ENCODE results near the gene UBE3B.
A peak's percentile ranks its signal among the peaks of the same experiment; 100 is the strongest.
"Not testable (repeated sequence)": the region's sequence is repeated elsewhere in the genome, so short reads cannot be mapped to it uniquely, and the experiment has no call there.

UBE3B gene

DNA sequence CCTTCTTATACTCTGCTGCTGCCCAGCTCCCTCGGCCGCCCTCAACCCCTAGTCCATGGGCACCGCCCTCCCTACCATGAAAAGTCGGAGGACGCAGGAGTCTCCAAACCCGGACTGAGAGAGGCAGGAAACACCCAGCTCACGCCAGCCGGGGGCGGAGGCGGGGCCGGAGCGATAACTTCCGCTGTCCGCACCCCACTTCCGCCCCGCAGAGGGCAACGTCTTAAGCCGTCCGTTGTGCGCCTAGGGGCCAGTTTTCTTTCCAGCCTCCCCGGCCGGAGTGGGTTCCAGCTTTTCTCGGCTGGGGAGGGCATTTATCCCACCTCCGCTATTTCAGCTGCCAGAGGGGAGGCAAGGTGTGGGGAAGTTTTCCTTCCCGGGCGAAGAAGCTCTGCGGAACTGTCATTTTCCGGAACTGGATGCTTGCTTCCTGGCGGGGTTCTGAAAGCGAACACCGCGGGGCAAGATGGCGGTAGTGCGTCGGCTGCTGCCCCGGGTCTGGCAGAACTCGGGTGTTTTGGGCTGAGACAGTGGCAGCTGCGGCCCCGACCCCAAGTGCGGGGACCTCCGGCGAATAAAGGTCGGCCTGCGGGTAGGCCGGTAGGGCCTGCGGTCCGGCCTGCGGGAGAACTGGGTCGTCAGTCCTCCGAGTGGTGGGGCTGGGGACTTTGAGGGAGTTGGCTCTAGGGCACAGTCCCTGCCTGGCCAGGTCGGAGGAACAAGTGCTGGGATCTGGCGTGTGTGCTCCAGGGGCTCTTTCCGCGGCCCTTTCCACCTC lies at the start of gene UBE3B, which contains the start of gene KCTD10:
TSS of gene UBE3B (plus strand) at position 450 of the 778 bp plus-strand sequence. CDS start 5,918 bp downstream, outside the sequence.
TSS of gene KCTD10 (minus strand) at position 116 of the 778 bp plus-strand sequence. CDS start at position 78, 38 bp downstream.
- Histone ChIP-seq H3K27me3 (ENCODE audit: insufficient read depth, insufficient read length) (no peaks in the 10 kb centered on the region), H3K9me3 (ENCODE audit: insufficient read depth, low read length) (no peaks in the 10 kb centered on the region), H3K9ac (ENCODE audit: insufficient read length, low read depth) (peak within 1 kb of the TSS; percentile 94), H3K4me3 (ENCODE audit: insufficient read length, low read depth) (peak within 1 kb of the TSS; percentile 82), H3K36me3 (ENCODE audit: insufficient read depth, insufficient read length, low read length) (peaks cover 58% of the 10 kb centered on the region), H3K4me1 (ENCODE audit: insufficient read depth, insufficient read length) (no peaks in the 10 kb centered on the region)
- TF ChIP-seq YY1 (IDR thresholded peaks at IDR 0.05; ENCODE audit: insufficient read depth, insufficient read length) (peak; percentile 95), SUZ12 (IDR thresholded peaks at IDR 0.05; ENCODE audit: extremely low read depth, insufficient read depth, insufficient read length) (no peak)
- peak; percentile 85 for DNase-seq (ENCODE audit: low read depth, low spot score)

- no peaks in the 10 kb centered on the region for H3K27me3 ChIP-seq (ENCODE audit: insufficient read depth, insufficient read length)
- peak; percentile 82 for DNase-seq (ENCODE audit: low read depth, low spot score)
- H3K9me3 ChIP-seq (ENCODE audit: insufficient read depth, low read length): no peaks in the 10 kb centered on the region; the same call in 1 of the 2 replicates
- TF ChIP-seq YY1 (IDR thresholded peaks at IDR 0.05; ENCODE audit: insufficient read depth, insufficient read length) (no peak), SUZ12 (IDR thresholded peaks at IDR 0.05; ENCODE audit: extremely low read depth, insufficient read depth, insufficient read length) (no peak), ZNF274 (IDR thresholded peaks at IDR 0.05; ENCODE audit: low read depth, low read length) (no peak)
- no peaks in the 10 kb centered on the region for H3K36me3 ChIP-seq (ENCODE audit: insufficient read depth, insufficient read length, low read length)
- no peaks in the 10 kb centered on the region for H3K4me1 ChIP-seq (ENCODE audit: insufficient read depth, insufficient read length)
- no peak overlapping the region for H3K9ac ChIP-seq (ENCODE audit: insufficient read length, low read depth)
- no peak overlapping the region for H3K4me3 ChIP-seq (ENCODE audit: insufficient read length, low read depth)
Observed at GRCh38 chr12:109428037-109428629, 49.3 kb upstream of the UBE3B start.

GRCh38 chr12:109428804-109429203 lies 48.6 kb upstream of the UBE3B start:
- H3K27me3 ChIP-seq (ENCODE audit: insufficient read depth, insufficient read length); H3K9ac ChIP-seq (ENCODE audit: insufficient read length, low read depth); DNase-seq (ENCODE audit: low read depth, low spot score); H3K9me3 ChIP-seq (ENCODE audit: insufficient read depth, low read length); H3K4me1 ChIP-seq (ENCODE audit: insufficient read depth, insufficient read length); H3K4me3 ChIP-seq (ENCODE audit: insufficient read length, low read depth); H3K36me3 ChIP-seq (ENCODE audit: insufficient read depth, insufficient read length, low read length): not testable (repeated sequence)

DNA sequence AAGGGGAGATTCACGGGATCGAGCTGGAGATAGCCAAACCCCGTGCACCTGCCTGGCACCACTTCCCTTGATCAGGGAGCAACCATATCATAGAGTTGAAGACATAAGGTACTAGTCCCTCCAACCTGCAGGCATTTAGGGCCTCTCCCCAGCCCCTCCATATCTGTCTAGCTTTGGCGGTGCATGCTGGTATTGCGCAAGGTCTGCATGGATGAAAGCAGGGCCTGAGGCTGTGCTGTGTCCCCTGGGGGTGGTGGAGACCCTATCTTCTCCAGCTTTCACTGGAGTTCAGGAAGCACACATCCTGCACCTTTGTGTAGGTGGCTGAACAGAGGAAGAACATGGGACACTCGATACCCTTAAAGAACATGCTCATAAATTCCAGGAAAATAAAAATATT lies 47.2 kb upstream of the UBE3B start:
- Histone ChIP-seq H3K4me1 (ENCODE audit: insufficient read depth, insufficient read length) (peaks cover 5% of the 10 kb centered on the region), H3K9ac (ENCODE audit: insufficient read length, low read depth) (no peak overlapping the region), H3K9me3 (ENCODE audit: insufficient read depth, low read length) (no peaks in the 10 kb centered on the region; the same call in 1 of the 2 replicates), H3K27me3 (ENCODE audit: insufficient read depth, insufficient read length) (no peaks in the 10 kb centered on the region), H3K4me3 (ENCODE audit: insufficient read length, low read depth) (no peak overlapping the region), H3K36me3 (ENCODE audit: insufficient read depth, insufficient read length, low read length) (no peaks in the 10 kb centered on the region)
- DNase-seq (ENCODE audit: low read depth, low spot score): no peak
- TF ChIP-seq SUZ12 (IDR thresholded peaks at IDR 0.05; ENCODE audit: extremely low read depth, insufficient read depth, insufficient read length): no peak
- no peak for TF ChIP-seq YY1 (IDR thresholded peaks at IDR 0.05; ENCODE audit: insufficient read depth, insufficient read length)
- TF ChIP-seq ZNF274 (IDR thresholded peaks at IDR 0.05; ENCODE audit: low read depth, low read length): no peak

DNA sequence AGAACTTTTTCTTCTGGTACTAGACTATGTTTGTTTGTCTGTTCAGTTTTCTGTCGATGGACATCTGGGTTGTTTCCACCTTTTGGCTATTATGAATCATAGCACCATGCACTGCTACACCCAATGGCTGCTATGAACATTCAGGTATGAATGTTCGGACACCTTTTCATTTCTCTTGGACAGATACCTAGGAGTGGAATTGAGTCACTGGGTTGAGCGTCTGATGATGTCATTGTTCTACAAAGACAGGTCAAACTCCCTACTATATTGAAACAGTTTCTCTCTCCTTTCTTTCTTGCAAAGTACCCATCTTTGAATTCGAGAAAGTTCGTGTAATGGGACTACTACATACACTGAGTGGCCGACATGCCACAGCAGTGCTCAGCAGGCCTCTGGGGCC lies 45.0 kb upstream of the UBE3B start:
- DNase-seq (ENCODE audit: low read depth, low spot score): no peak
- TF ChIP-seq YY1 (IDR thresholded peaks at IDR 0.05; ENCODE audit: insufficient read depth, insufficient read length) (no peak), ZNF274 (IDR thresholded peaks at IDR 0.05; ENCODE audit: low read depth, low read length) (no peak), SUZ12 (IDR thresholded peaks at IDR 0.05; ENCODE audit: extremely low read depth, insufficient read depth, insufficient read length) (no peak)
- no peaks in the 10 kb centered on the region; the same call in 1 of the 2 replicates for H3K9me3 ChIP-seq (ENCODE audit: insufficient read depth, low read length)
- no peaks in the 10 kb centered on the region for H3K27me3 ChIP-seq (ENCODE audit: insufficient read depth, insufficient read length)
- no peak overlapping the region for H3K4me3 ChIP-seq (ENCODE audit: insufficient read length, low read depth)
- H3K4me1 ChIP-seq (ENCODE audit: insufficient read depth, insufficient read length): peaks cover 12% of the 10 kb centered on the region
- no peaks in the 10 kb centered on the region for H3K36me3 ChIP-seq (ENCODE audit: insufficient read depth, insufficient read length, low read length)
- no peak overlapping the region for H3K9ac ChIP-seq (ENCODE audit: insufficient read length, low read depth)

GRCh38 chr12:109432842-109433304 lies 44.6 kb upstream of the UBE3B start:
- TF ChIP-seq ZNF274 (IDR thresholded peaks at IDR 0.05; ENCODE audit: low read depth, low read length) (no peak), SUZ12 (IDR thresholded peaks at IDR 0.05; ENCODE audit: extremely low read depth, insufficient read depth, insufficient read length) (no peak), YY1 (IDR thresholded peaks at IDR 0.05; ENCODE audit: insufficient read depth, insufficient read length) (no peak)
- peak; percentile 89 for DNase-seq (ENCODE audit: low read depth, low spot score)
- H3K9me3 ChIP-seq (ENCODE audit: insufficient read depth, low read length): no peaks in the 10 kb centered on the region; the same call in 1 of the 2 replicates
- H3K36me3 ChIP-seq (ENCODE audit: insufficient read depth, insufficient read length, low read length): no peaks in the 10 kb centered on the region
- H3K4me3 ChIP-seq (ENCODE audit: insufficient read length, low read depth): no peak overlapping the region
- H3K4me1 ChIP-seq (ENCODE audit: insufficient read depth, insufficient read length): peaks cover 12% of the 10 kb centered on the region
- H3K27me3 ChIP-seq (ENCODE audit: insufficient read depth, insufficient read length): no peaks in the 10 kb centered on the region
- no peak overlapping the region for H3K9ac ChIP-seq (ENCODE audit: insufficient read length, low read depth)

- TF ChIP-seq YY1 (IDR thresholded peaks at IDR 0.05; ENCODE audit: insufficient read depth, insufficient read length): no peak
- no peak for TF ChIP-seq SUZ12 (IDR thresholded peaks at IDR 0.05; ENCODE audit: extremely low read depth, insufficient read depth, insufficient read length)
- no peaks in the 10 kb centered on the region; the same call in 1 of the 2 replicates for H3K9me3 ChIP-seq (ENCODE audit: insufficient read depth, low read length)
- no peak overlapping the region for H3K4me3 ChIP-seq (ENCODE audit: insufficient read length, low read depth)
- no peak overlapping the region for H3K9ac ChIP-seq (ENCODE audit: insufficient read length, low read depth)
- H3K27me3 ChIP-seq (ENCODE audit: insufficient read depth, insufficient read length): no peaks in the 10 kb centered on the region
- DNase-seq (ENCODE audit: low read depth, low spot score): no peak
- H3K4me1 ChIP-seq (ENCODE audit: insufficient read depth, insufficient read length): peaks cover 12% of the 10 kb centered on the region
- H3K36me3 ChIP-seq (ENCODE audit: insufficient read depth, insufficient read length, low read length): no peaks in the 10 kb centered on the region
Observed at GRCh38 chr12:109433618-109434017, 43.8 kb upstream of the UBE3B start.

Measured in NT2/D1 (cell line).